Heart right ventricle (tissue), 16 donors: ENCODE results near the gene ATP2C2. TPM values are rescaled to one million over a fixed set of nuclear protein-coding genes. Genes with fewer than 3 reads are reported as not detected.

Source experiments
- ATAC-seq, 8 donors: fragments of 200-7000 bp; cut with Tn5 transposase; one replicate each; pipeline ENCODE4 v1.9.1; 2020; ENCODE audit warnings: mild to moderate bottlenecking in 8 of 8, moderate library complexity in 8 of 8, moderate number of reproducible peaks in 1 of 8
- DNase-seq, 2 donors: peaks; one replicate each; pipeline ENCODE4 v3.0.0-alpha.2; 2020
- H3K27ac ChIP-seq, 10 donors: fragments of 200-600 bp; sonication (generic) in 2 of 10; one replicate each; pipeline versions ENCODE4 v1.5.0 to v1.8.0; 2020 to 2022; ENCODE audit warnings: mild to moderate bottlenecking in 3 of 10
- H3K27me3 ChIP-seq, 7 donors: fragments of 200-600 bp; one replicate each; pipeline ENCODE4 v1.8.0; 2021 to 2022; ENCODE audit warnings: mild to moderate bottlenecking in 2 of 7
- H3K36me3 ChIP-seq, 9 donors: fragments of 200-600 bp; sonication (generic) in 1 of 9; one replicate each; pipeline versions ENCODE4 v1.5.0 to v1.8.0; 2020 to 2022; ENCODE audit warnings: mild to moderate bottlenecking in 2 of 9
- H3K4me1 ChIP-seq, 9 donors: fragments of 200-600 bp; sonication (generic) in 1 of 9; one replicate each; pipeline versions ENCODE4 v1.5.0 to v1.8.0; 2020 to 2022; ENCODE audit warnings: mild to moderate bottlenecking in 4 of 9
- H3K4me3 ChIP-seq, 10 donors: fragments of 200-600 bp; sonication (generic) in 2 of 10; one replicate each; pipeline versions ENCODE4 v1.5.0 to v1.8.0; 2020 to 2022; ENCODE audit warnings: mild to moderate bottlenecking in 7 of 10, moderate library complexity in 2 of 10
- H3K9me3 ChIP-seq, 11 donors: fragments of 200-600 bp in 10 of 11; sonication (generic) in 2 of 11; one replicate each; pipeline versions ENCODE4 v1.5.0 to v1.8.0; 2013 to 2022; ENCODE audit warnings: mild to moderate bottlenecking in 2 of 11, control low read depth in 1 of 11, moderate library complexity in 1 of 11
- WGBS, 2 donors: extraction: QIAGEN DNeasy Blood & Tissue Kit; methylation state at CpG; one replicate each; pipeline ENCODE4 v1.1.7; 2013; ENCODE audit warnings: inconsistent platforms in 1 of 2; 5-methylcytosine and 5-hydroxymethylcytosine counted together
- intact Hi-C, 10 donors: fragments of 100-400 bp; cut with DNase I; formaldehyde crosslinking; loops; one replicate each; pipeline versions ENCODE4 v1.11.1 to v1.14.2; 2022
- polyA plus RNA-seq, 2 donors: library from polyadenylated mRNA; stranded (reverse); fragments of 200-250 nt; gene quantifications; one replicate each; pipeline ENCODE4 v1.2.3, GENCODE V29; 2013
- total RNA-seq, 10 donors: library from RNA; stranded (reverse); fragmentation: NEBNext Ultra II Directional in 3 of 10; extraction: Animal tissue kit (Norgen Biotek cat#: 25700) in 3 of 10; gene quantifications; one replicate each; pipeline versions ENCODE4 v1.2.1 to v1.2.4, GENCODE V29; 2021 to 2023
- TF ChIP-seq, protein P1 (sequence below), 9 donors: fragments of 200-600 bp; sonication (generic) in 2 of 9; IDR thresholded peaks; one replicate each; pipeline versions ENCODE4 v1.5.0 to v1.8.0; 2021 to 2022; ENCODE audit warnings: antibody characterized with exemption in 9 of 9, mild to moderate bottlenecking in 5 of 9, moderate library complexity in 1 of 9
- donor health status: Arrhythmogenic right ventricular cardiomyopathy.
- donor health status: ischemic (EF 13 %, LVEDD 7.1; RV severe dilation, severe dysfunction).
- donor health status: healthy with polysubstance abuse.
- donor health status: DM: no; HTN: yes; CAD: no.
- donor health status: DM: no; HTN: no; CAD: no.
- donor health status: ischemic (EF 25% LVEDD 6.9; RV normal size, moderate dysfunction).
- donor health status: ischemic (EF 25% LVEDD 5.7; RV mildly dilated, moderate dysfunction).
- donor health status: healthy.
- donor health status: DM: yes; HTN: yes; CAD: no.
- donor health status: Ischemic cardiomyopathy.
- donor health status: ischemic (EF 35%, LVEDD 5.7; RV mildly dilated, moderate dysfunction).
- donor health status: nonischemic (EF 11% LVEDD 7.7; RV severe dilation, severe dysfunction).
- donor health status: DM: yes; HTN: yes; CAD: no.
- donor health status: PGD.
- donor health status: ischemic (EF 29% LVEDD 5.4; RV normal size, mild dysfunction).
- donor health status: nonischemic (EF 23%, LVEDD 6.1; RV moderate dilation, normal function).

ATP2C2 gene
- total and polyA plus RNA-seq, 12 donors: 0.01 TPM; not detected in 11

DNA sequence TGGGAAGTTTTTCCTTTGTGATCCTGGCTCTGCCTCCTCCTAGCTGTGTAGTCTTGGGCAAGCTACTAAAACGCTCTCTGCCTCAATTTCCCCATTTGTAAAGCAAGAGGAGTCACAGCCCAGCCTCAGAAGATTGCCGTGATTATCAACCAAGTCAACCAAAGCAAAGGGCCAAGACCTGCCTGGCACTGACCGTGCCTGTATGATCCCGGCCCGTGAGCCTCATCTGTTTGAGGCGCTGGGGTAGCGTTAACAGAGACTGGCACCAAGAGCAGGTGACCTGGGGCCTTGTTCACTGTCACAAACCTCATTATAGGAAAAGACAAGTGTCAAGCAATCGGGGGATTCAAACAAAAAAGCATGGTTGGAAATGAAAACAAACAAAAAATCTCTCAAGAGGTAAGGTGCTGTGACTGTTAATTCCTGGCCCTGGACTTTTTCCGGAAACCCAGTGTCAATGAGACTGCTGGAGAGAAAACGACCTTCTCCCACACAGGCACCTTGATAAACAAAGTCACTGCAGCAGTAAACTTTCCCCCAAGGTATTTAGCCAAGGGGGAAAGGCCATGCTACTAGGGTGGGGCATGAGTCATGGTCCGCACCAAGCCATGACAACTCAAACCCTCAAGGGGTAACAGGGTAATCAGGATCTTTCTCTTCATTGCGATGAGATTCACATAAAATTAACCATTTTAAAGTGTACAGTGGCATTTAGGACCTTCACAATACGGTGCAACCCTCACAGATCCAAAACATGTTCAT, 130.7 kb downstream of the ATP2C2 start:
- H3K27me3 ChIP-seq: no peaks in the 10 kb centered on the region

DNA sequence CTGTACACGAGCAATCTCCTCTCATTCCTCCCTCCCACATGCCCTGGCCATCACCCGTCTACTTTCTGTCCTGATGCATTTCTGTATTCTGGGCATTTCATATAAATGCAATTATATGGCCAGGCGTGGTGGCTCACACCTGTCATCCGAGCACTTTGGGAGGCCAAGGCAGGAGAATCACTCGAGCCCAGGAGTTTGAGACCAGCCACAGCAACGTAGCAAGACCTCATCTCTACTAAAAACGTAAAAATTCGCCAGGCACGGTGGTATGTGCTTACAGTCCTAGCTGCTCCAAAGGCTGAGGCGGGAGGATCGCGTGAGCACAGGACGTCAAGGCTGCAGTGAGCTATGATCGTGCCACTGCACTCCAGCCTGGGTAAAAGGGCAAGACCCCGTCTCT, 131.3 kb downstream of the ATP2C2 start:
- intact Hi-C loops: no loop called here
- Histone ChIP-seq H3K36me3 (peaks cover 0 to 54% (median 27%) of the 10 kb centered on the region in 9 donors), H3K4me1 (peaks cover 0 to 14% (median 7%) of the 10 kb centered on the region in 9 donors), H3K27ac (no peak overlapping the region), H3K9me3 (no peaks in the 10 kb centered on the region), H3K27me3 (no peaks in the 10 kb centered on the region), H3K4me3 (no peak overlapping the region)
- TF ChIP-seq, protein P1, sequence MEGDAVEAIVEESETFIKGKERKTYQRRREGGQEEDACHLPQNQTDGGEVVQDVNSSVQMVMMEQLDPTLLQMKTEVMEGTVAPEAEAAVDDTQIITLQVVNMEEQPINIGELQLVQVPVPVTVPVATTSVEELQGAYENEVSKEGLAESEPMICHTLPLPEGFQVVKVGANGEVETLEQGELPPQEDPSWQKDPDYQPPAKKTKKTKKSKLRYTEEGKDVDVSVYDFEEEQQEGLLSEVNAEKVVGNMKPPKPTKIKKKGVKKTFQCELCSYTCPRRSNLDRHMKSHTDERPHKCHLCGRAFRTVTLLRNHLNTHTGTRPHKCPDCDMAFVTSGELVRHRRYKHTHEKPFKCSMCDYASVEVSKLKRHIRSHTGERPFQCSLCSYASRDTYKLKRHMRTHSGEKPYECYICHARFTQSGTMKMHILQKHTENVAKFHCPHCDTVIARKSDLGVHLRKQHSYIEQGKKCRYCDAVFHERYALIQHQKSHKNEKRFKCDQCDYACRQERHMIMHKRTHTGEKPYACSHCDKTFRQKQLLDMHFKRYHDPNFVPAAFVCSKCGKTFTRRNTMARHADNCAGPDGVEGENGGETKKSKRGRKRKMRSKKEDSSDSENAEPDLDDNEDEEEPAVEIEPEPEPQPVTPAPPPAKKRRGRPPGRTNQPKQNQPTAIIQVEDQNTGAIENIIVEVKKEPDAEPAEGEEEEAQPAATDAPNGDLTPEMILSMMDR (IDR thresholded peaks at IDR 0.05): no peak
- DNase-seq: no peak
- ATAC-seq: no peak
- WGBS, 2 donors: 93 to 94% methylated on average over 15 of the region's 15 CpGs

More for the DNA sequence above, 130.7 kb downstream of the ATP2C2 start:
- intact Hi-C loops: no loop called here
- Histone ChIP-seq H3K4me1 (peaks cover 0 to 13% (median 6%) of the 10 kb centered on the region in 9 donors), H3K36me3 (peaks cover 0 to 60% (median 33%) of the 10 kb centered on the region in 9 donors), H3K4me3 (no peak overlapping the region), H3K9me3 (no peaks in the 10 kb centered on the region), H3K27ac (no peak overlapping the region)
- ATAC-seq: no peak
- 92 to 95% methylated on average over 13 of the region's 13 CpGs for WGBS, 2 donors
- no peak for DNase-seq
- TF ChIP-seq, protein P1 (IDR thresholded peaks at IDR 0.05): no peak

- H3K27ac ChIP-seq: no peak overlapping the region
- no peaks in the 10 kb centered on the region for H3K9me3 ChIP-seq
- no peak for DNase-seq
- H3K27me3 ChIP-seq: no peaks in the 10 kb centered on the region
- TF ChIP-seq, protein P1 (IDR thresholded peaks at IDR 0.05): no peak
- no peak overlapping the region for H3K4me3 ChIP-seq
- H3K4me1 ChIP-seq: peaks cover 4 to 22% (median 16%) of the 10 kb centered on the region in 9 donors
- 93 to 95% methylated on average over 13 of the region's 13 CpGs for WGBS, 2 donors
- H3K36me3 ChIP-seq: peaks cover 0 to 45% (median 21%) of the 10 kb centered on the region in 9 donors
- intact Hi-C loops: no loop called here
- no peak for ATAC-seq
Measured at GRCh38 chr16:84500531-84500930, 132.2 kb downstream of the ATP2C2 start.

GRCh38 chr16:84501077-84501735, 132.9 kb downstream of the ATP2C2 start:
- Histone ChIP-seq H3K4me1 (peaks cover 4 to 27% (median 20%) of the 10 kb centered on the region in 9 donors), H3K4me3 (no peak overlapping the region), H3K27me3 (no peaks in the 10 kb centered on the region), H3K36me3 (peaks cover 0 to 39% (median 15%) of the 10 kb centered on the region in 9 donors), H3K27ac (no peak overlapping the region), H3K9me3 (no peaks in the 10 kb centered on the region)
- TF ChIP-seq, protein P1 (IDR thresholded peaks at IDR 0.05): no peak
- 91 to 95% methylated on average over 12 of the region's 12 CpGs for WGBS, 2 donors
- DNase-seq (no peak), ATAC-seq (no peak)
- intact Hi-C loops: no loop called here
